Frontal cortex (tissue), 4 donors: ENCODE results near the gene SPAG16. TPM values are rescaled to one million over a fixed set of nuclear protein-coding genes. Genes with fewer than 3 reads are reported as not detected.
"Not testable (repeated sequence)": the region's sequence is repeated elsewhere in the genome, so short reads cannot be mapped to it uniquely, and the experiment has no call there.

ENCODE experiments used
- DNase-seq, 2 donors: peaks; one replicate each; pipeline ENCODE4 v3.0.0; 2012; ENCODE audit warnings: low spot score in 2 of 2
- FAIRE-seq: peaks from 2 replicates; lab custom pipeline; 2012; peaks lifted over from hg19 to GRCh38; lab: Jason Lieb, UNC
- total RNA-seq: library from RNA; depleted of rRNA; stranded (reverse); fragments of >200 nt; gene quantifications from one replicate; pipeline ENCODE4 v1.2.3, GENCODE V29; 2014
- donor health status: control.
- donor health status: control.
- donor health status: control.

Gene SPAG16
- total RNA-seq, 1 donor from 2014 or later, result 87.6 TPM

- DNase-seq (no peak), FAIRE-seq (no peak)
These were observed 18.6 kb upstream of the SPAG16 start for GRCh38 chr2:213265679-213266078.

GRCh38 chr2:213266421-213266820, 17.8 kb upstream of the SPAG16 start:
- DNase-seq, result no peak
- no peak for FAIRE-seq

GRCh38 chr2:213271947-213272346, 12.3 kb upstream of the SPAG16 start:
- FAIRE-seq (no peak), DNase-seq (no peak)

GRCh38 chr2:213274143-213274542, 10.1 kb upstream of the SPAG16 start:
- DNase-seq (no peak), FAIRE-seq (no peak)

- no peak for DNase-seq
- no peak for FAIRE-seq
These were observed 9.0 kb upstream of the SPAG16 start for GRCh38 chr2:213275265-213275664.

- DNase-seq, FAIRE-seq: not testable (repeated sequence)
These were observed 7.1 kb upstream of the SPAG16 start for GRCh38 chr2:213277134-213277533.

- no peak for DNase-seq
- FAIRE-seq, result no peak
These were observed 5.1 kb upstream of the SPAG16 start for GRCh38 chr2:213279116-213279620.

- FAIRE-seq (no peak), DNase-seq (no peak)
These were observed 4.3 kb upstream of the SPAG16 start for GRCh38 chr2:213279971-213280370.

GRCh38 chr2:213281156-213281555, 3.1 kb upstream of the SPAG16 start:
- DNase-seq, result no peak
- FAIRE-seq, result no peak

- FAIRE-seq, result no peak
- DNase-seq, result no peak
These were observed 1.1 kb downstream of the SPAG16 start for GRCh38 chr2:213285404-213285803.

GRCh38 chr2:213286161-213286560, 1.9 kb downstream of the SPAG16 start:
- no peak for DNase-seq

GRCh38 chr2:213288913-213289700, 4.8 kb downstream of the SPAG16 start:
- no peak for FAIRE-seq

More at GRCh38 chr2:213286161-213286560, 1.9 kb downstream of the SPAG16 start:
- no peak for FAIRE-seq

GRCh38 chr2:213290501-213290900, 6.2 kb downstream of the SPAG16 start:
- no peak for FAIRE-seq
- no peak for DNase-seq

More at GRCh38 chr2:213288913-213289700, 4.8 kb downstream of the SPAG16 start:
- DNase-seq, result no peak

GRCh38 chr2:213296270-213296669, 12.0 kb downstream of the SPAG16 start:
- DNase-seq (no peak), FAIRE-seq (no peak)

- FAIRE-seq, result no peak
- no peak for DNase-seq
These were observed 22.2 kb downstream of the SPAG16 start for GRCh38 chr2:213306316-213306942.

- DNase-seq (no peak), FAIRE-seq (no peak)
These were observed 31.1 kb downstream of the SPAG16 start for GRCh38 chr2:213315168-213315876.

- DNase-seq, result no peak
- no peak for FAIRE-seq
These were observed 31.9 kb downstream of the SPAG16 start for GRCh38 chr2:213316001-213316735.

- DNase-seq (no peak), FAIRE-seq (no peak)
These were observed 33.7 kb downstream of the SPAG16 start for GRCh38 chr2:213317929-213318328.

GRCh38 chr2:213320604-213321003, 36.3 kb downstream of the SPAG16 start:
- DNase-seq, result no peak
- FAIRE-seq, result no peak

GRCh38 chr2:213336253-213336770, 52.0 kb downstream of the SPAG16 start:
- FAIRE-seq, result no peak
- DNase-seq, result no peak
